Activated naive CD8-positive, alpha-beta T cell treated with anti-CD3 and anti-CD28 coated beads, Interleukin-2, amount 10 ng/mL, durations not matched to agents 7 days and 5 days (primary cell): ENCODE results near the gene MYZAP. TPM values are rescaled to one million over a fixed set of nuclear protein-coding genes. Genes with fewer than 3 reads are reported as not detected.

Experiments
- ATAC-seq: fragments of 150-1000 bp; cut with Tn5 transposase; one replicate; pipeline ENCODE4 v1.10.0; 2021; ENCODE audit warnings: low read depth, moderate library complexity
- POLR2A ChIA-PET: fragments of 350-600 bp; sonication (Branson Sonifier 250); formaldehyde crosslinking; loops from one replicate; lab custom pipeline; 2021; ENCODE audit warnings: antibody characterized with exemption; lab: Charles Lee
- DNase-seq: peaks from one replicate; pipeline ENCODE4 v3.0.0; 2021
- H3K27ac Mint-ChIP-seq: one replicate; pipeline ENCODE4 v1.8.0; 2022; ENCODE audit warnings: mild to moderate bottlenecking, mixed read lengths
- H3K27me3 Mint-ChIP-seq: one replicate; pipeline ENCODE4 v1.8.0; 2022; ENCODE audit warnings: mild to moderate bottlenecking, moderate library complexity, mixed read lengths
- H3K36me3 Mint-ChIP-seq: one replicate; pipeline ENCODE4 v1.8.0; 2021; ENCODE audit warnings: mild to moderate bottlenecking, mixed read lengths
- H3K4me1 Mint-ChIP-seq: one replicate; pipeline ENCODE4 v1.8.0; 2021; ENCODE audit warnings: mixed read lengths
- H3K4me3 Mint-ChIP-seq: one replicate; pipeline ENCODE4 v1.8.0; 2022; ENCODE audit warnings: mild to moderate bottlenecking, moderate library complexity, mixed read lengths
- H3K9me3 Mint-ChIP-seq: one replicate; pipeline ENCODE4 v1.8.0; 2021; ENCODE audit warnings: mixed read lengths
- total RNA-seq, 2 experiments: library from RNA; stranded (reverse); gene quantifications; one replicate each; pipeline ENCODE4 v1.2.3, GENCODE V29; 2021

The MYZAP gene
- total RNA-seq, 2 experiments from 2014 or later, result not detected

DNA sequence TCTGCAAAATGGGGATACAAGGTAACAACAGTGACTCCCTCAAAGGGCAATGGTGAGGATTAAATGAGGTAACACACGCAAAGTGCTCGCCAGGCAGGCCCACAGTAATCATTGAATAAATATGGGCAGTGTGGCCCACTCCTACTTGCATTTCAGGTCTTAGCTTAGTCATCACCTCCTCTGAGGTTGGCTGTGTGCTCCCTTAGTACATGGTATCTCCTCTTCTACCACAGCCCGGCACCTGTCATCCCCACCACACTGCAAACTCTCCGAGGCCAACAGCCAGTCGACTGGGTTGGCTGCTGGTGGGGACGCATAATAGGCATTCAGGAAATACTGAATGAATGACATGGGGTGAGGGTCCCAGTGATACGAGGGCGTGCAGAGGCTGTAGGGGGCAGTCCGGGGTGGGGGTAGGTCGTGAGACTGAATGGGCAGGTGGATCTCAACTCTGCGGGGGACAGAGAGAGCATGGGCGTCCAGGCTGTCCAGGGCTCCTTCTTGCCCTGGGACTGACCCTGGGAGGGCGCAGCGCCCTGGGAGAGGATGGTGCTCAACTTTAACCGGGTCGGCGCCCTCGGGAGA, 375 bp upstream of the MYZAP start:
- no peak overlapping the region for H3K27ac Mint-ChIP-seq
- peaks cover 37% of the 10 kb centered on the region for H3K27me3 Mint-ChIP-seq
- H3K4me3 Mint-ChIP-seq, result peak overlapping the region; percentile 44
- no peak for DNase-seq
- peaks cover 5% of the 10 kb centered on the region for H3K4me1 Mint-ChIP-seq
- ATAC-seq, result peak; percentile 20
- H3K36me3 Mint-ChIP-seq, result no peaks in the 10 kb centered on the region
- POLR2A ChIA-PET, result no interaction called here
- H3K9me3 Mint-ChIP-seq, result peaks cover 2% of the 10 kb centered on the region

DNA sequence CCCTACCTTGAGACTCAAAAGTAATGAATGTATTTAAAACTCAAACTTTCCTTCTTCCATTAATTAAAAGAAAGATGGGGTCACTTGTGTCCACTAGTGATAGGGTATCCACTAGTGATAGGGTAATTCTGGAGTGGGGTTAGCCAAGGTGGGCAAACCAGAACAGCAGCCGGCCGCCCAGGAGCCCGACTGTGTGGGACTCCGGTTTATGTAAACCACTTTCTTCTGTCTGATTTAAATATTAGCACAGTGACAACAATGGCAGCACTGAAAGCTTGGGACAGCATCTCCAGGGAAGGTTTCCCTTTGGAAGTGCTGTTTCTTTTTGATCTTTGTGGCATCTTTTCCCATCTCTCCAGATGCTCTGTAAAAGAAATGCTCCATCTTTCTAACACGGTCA, 722 bp downstream of the MYZAP start:
- no peaks in the 10 kb centered on the region for H3K36me3 Mint-ChIP-seq
- peaks cover 2% of the 10 kb centered on the region for H3K4me1 Mint-ChIP-seq
- ATAC-seq (no peak), DNase-seq (no peak)
- POLR2A ChIA-PET, result no interaction called here
- peaks cover 37% of the 10 kb centered on the region for H3K27me3 Mint-ChIP-seq
- H3K4me3 Mint-ChIP-seq, result peak overlapping the region; percentile 18
- no peak overlapping the region for H3K27ac Mint-ChIP-seq
- peaks cover 2% of the 10 kb centered on the region for H3K9me3 Mint-ChIP-seq

- Mint-ChIP-seq H3K9me3 (peaks cover 2% of the 10 kb centered on the region), H3K27ac (no peak overlapping the region), H3K27me3 (peaks cover 37% of the 10 kb centered on the region), H3K4me3 (peak overlapping the region; percentile 18), H3K36me3 (no peaks in the 10 kb centered on the region), H3K4me1 (peaks cover 2% of the 10 kb centered on the region)
- no peak for ATAC-seq
- POLR2A ChIA-PET, result no interaction called here
- no peak for DNase-seq
Measured at GRCh38 chr15:57592836-57593420, 1.2 kb downstream of the MYZAP start.

DNA sequence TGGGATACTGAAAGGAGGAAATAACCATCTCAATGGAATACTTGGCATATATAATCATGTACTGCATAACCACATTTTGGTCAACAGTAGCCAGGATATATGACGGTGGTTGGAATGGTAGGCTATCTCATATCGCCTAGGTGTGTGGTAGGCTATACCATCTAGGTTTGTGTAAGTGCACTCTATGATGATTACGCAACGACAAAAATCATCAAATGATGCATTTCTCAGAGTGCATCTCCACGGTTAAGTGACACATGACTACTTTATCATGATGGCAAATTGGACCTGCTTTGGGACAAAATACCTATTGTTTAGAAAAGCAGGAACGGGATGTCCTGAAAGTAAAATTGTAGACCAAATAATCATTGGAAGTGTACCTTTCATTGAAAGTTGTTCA, 2.8 kb downstream of the MYZAP start:
- Mint-ChIP-seq H3K36me3 (no peaks in the 10 kb centered on the region), H3K4me3 (no peak overlapping the region), H3K4me1 (peaks cover 2% of the 10 kb centered on the region), H3K9me3 (peaks cover 2% of the 10 kb centered on the region), H3K27ac (no peak overlapping the region), H3K27me3 (peaks cover 36% of the 10 kb centered on the region)
- POLR2A ChIA-PET, result no interaction called here
- ATAC-seq (no peak), DNase-seq (no peak)

DNA sequence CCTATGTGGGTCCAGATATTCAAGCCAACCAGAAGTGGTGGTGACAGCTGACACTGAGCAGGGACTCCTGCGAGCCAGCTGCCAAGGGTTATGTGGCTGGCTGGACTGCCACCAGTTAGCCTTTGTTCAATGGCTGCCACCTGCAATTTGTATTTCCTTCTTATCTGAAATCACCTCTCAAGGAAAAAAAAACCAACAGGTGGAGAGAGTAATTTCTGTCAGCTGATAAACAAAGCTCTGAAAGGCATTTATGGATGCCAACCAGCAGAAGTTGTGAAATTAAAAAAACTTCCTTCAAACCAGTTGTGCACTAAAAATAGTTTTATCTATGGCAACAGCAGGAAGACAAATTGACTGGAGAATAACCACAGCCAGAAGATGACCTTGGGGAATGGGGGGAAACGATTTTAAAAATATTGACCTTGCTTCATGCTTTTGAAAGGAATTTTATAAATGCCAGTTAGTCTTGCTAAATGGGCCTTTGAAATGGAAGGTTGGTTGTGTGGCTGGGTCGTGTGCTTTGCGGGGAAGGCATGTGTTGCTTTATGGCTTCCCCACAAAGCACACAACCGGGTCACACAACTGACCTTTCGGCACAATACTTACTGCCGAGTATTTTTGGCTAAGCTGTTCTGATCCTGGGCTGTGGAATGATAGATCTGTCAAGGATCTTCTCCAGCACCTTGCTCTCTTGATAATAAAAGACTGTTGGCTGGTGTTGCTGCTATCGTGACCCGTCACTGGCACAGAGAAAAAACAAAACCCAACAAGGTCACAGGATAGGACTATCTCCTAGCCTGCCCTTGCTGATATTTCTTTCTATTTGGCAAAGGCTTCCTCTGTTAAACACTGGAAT, 3.5 kb downstream of the MYZAP start:
- DNase-seq, result no peak
- no peaks in the 10 kb centered on the region for H3K36me3 Mint-ChIP-seq
- no peak for ATAC-seq

GRCh38 chr15:57596301-57596855, 4.7 kb downstream of the MYZAP start:
- H3K27ac Mint-ChIP-seq, result no peak overlapping the region
- no peak overlapping the region for H3K4me3 Mint-ChIP-seq
- peaks cover 2% of the 10 kb centered on the region for H3K9me3 Mint-ChIP-seq
- POLR2A ChIA-PET, result no interaction called here
- no peaks in the 10 kb centered on the region for H3K36me3 Mint-ChIP-seq
- H3K27me3 Mint-ChIP-seq, result peaks cover 24% of the 10 kb centered on the region
- H3K4me1 Mint-ChIP-seq, result peaks cover under 1% of the 10 kb centered on the region
- no peak for DNase-seq
- no peak for ATAC-seq

More for the DNA sequence above, 3.5 kb downstream of the MYZAP start:
- H3K27me3 Mint-ChIP-seq, result peaks cover 30% of the 10 kb centered on the region
- no peak overlapping the region for H3K4me3 Mint-ChIP-seq
- peaks cover 2% of the 10 kb centered on the region for H3K9me3 Mint-ChIP-seq
- POLR2A ChIA-PET, result no interaction called here
- H3K27ac Mint-ChIP-seq, result no peak overlapping the region
- peaks cover 2% of the 10 kb centered on the region for H3K4me1 Mint-ChIP-seq

DNA sequence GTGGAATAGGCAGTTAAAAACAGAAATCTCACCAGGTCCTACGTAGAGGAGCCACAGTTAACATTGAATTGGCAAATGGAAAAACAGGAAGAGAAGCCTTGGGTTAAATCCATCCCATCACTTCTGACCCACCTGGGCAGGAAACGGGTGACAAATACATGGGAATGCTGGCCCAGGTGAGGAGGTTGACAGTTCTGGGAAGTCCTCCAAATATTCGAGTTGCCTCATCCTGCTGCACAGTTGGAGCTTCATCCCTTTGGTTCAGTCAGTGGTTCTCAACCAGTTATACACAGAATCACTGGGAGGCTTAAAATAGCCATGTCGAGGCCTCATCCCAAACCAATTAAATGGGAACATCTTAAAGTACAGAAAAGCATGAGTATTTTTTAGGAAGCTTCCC, 5.3 kb downstream of the MYZAP start:
- H3K36me3 Mint-ChIP-seq, result no peaks in the 10 kb centered on the region
- peaks cover 2% of the 10 kb centered on the region for H3K9me3 Mint-ChIP-seq
- H3K27ac Mint-ChIP-seq, result no peak overlapping the region
- ATAC-seq, result no peak
- peaks cover 23% of the 10 kb centered on the region for H3K27me3 Mint-ChIP-seq
- no peak for DNase-seq
- H3K4me1 Mint-ChIP-seq, result no peaks in the 10 kb centered on the region
- H3K4me3 Mint-ChIP-seq, result no peak overlapping the region
- POLR2A ChIA-PET, result no interaction called here

- POLR2A ChIA-PET, result no interaction called here
- Mint-ChIP-seq H3K4me1 (no peaks in the 10 kb centered on the region), H3K36me3 (no peaks in the 10 kb centered on the region), H3K9me3 (peaks cover 2% of the 10 kb centered on the region), H3K4me3 (no peak overlapping the region), H3K27me3 (peaks cover 19% of the 10 kb centered on the region), H3K27ac (no peak overlapping the region)
- no peak for ATAC-seq
- DNase-seq, result no peak
Measured at GRCh38 chr15:57597431-57597830, 5.7 kb downstream of the MYZAP start.

GRCh38 chr15:57598346-57598745, 6.6 kb downstream of the MYZAP start:
- Mint-ChIP-seq H3K9me3 (peaks cover 2% of the 10 kb centered on the region), H3K27ac (no peak overlapping the region), H3K4me1 (no peaks in the 10 kb centered on the region), H3K36me3 (no peaks in the 10 kb centered on the region), H3K4me3 (no peak overlapping the region), H3K27me3 (peaks cover 14% of the 10 kb centered on the region)
- DNase-seq, result no peak
- no peak for ATAC-seq
- POLR2A ChIA-PET, result no interaction called here

GRCh38 chr15:57599296-57599810, 7.6 kb downstream of the MYZAP start:
- no peak for DNase-seq
- H3K4me1 Mint-ChIP-seq, result no peaks in the 10 kb centered on the region
- POLR2A ChIA-PET, result no interaction called here
- H3K27me3 Mint-ChIP-seq, result peaks cover 4% of the 10 kb centered on the region
- no peak overlapping the region for H3K4me3 Mint-ChIP-seq
- no peaks in the 10 kb centered on the region for H3K36me3 Mint-ChIP-seq
- peaks cover under 1% of the 10 kb centered on the region for H3K9me3 Mint-ChIP-seq
- H3K27ac Mint-ChIP-seq, result no peak overlapping the region
- ATAC-seq, result no peak

- peaks cover 5% of the 10 kb centered on the region for H3K27me3 Mint-ChIP-seq
- H3K9me3 Mint-ChIP-seq, result no peaks in the 10 kb centered on the region
- H3K4me1 Mint-ChIP-seq, result no peaks in the 10 kb centered on the region
- no peaks in the 10 kb centered on the region for H3K36me3 Mint-ChIP-seq
- no peak for ATAC-seq
- H3K4me3 Mint-ChIP-seq, result no peak overlapping the region
- POLR2A ChIA-PET, result no interaction called here
- DNase-seq, result no peak
- no peak overlapping the region for H3K27ac Mint-ChIP-seq
Measured at GRCh38 chr15:57600197-57600596, 8.5 kb downstream of the MYZAP start.

GRCh38 chr15:57604507-57604906, 12.8 kb downstream of the MYZAP start:
- H3K4me3 Mint-ChIP-seq, result no peak overlapping the region
- H3K27me3 Mint-ChIP-seq, result peaks cover 11% of the 10 kb centered on the region
- no peaks in the 10 kb centered on the region for H3K36me3 Mint-ChIP-seq
- no peaks in the 10 kb centered on the region for H3K9me3 Mint-ChIP-seq
- no peaks in the 10 kb centered on the region for H3K4me1 Mint-ChIP-seq
- POLR2A ChIA-PET, result no interaction called here
- no peak overlapping the region for H3K27ac Mint-ChIP-seq
- DNase-seq (no peak), ATAC-seq (no peak)

GRCh38 chr15:57605491-57605890, 13.8 kb downstream of the MYZAP start:
- DNase-seq (no peak), ATAC-seq (no peak)
- Mint-ChIP-seq H3K4me3 (no peak overlapping the region), H3K27ac (no peak overlapping the region), H3K4me1 (no peaks in the 10 kb centered on the region), H3K36me3 (no peaks in the 10 kb centered on the region), H3K27me3 (peaks cover 19% of the 10 kb centered on the region), H3K9me3 (no peaks in the 10 kb centered on the region)
- POLR2A ChIA-PET, result no interaction called here
